ENCODE results near the gene ARL2.

GRCh38 chr11:64998690-64999431, 15.1 kb upstream of the ARL2 start:
- TF ChIP-seq CTCF (IDR thresholded peaks at IDR 0.05; ENCODE audit: insufficient read depth, low read depth, low read length), result no peak
- no peak for TF ChIP-seq EZH2 (IDR thresholded peaks at IDR 0.05; ENCODE audit: insufficient read depth, low read length)

Data from astrocyte (in vitro differentiated cells and primary cell).